SK-N-MC (cell line): ENCODE measurements around the gene PRKG1.

Experiments
- EZH2 ChIP-seq: fragments of 200-600 bp; sonication (generic); IDR thresholded peaks from one replicate; pipeline ENCODE4 v1.6.1; 2017; ENCODE audit warnings: antibody characterized with exemption
- FOXP2 ChIP-seq: optimal IDR thresholded peaks from 2 replicates; pipeline ENCODE3; 2011; ENCODE audit warnings: mild to moderate bottlenecking, moderate library complexity; ENCODE audit not compliant: insufficient read depth; ENCODE audit errors: extremely low read length, control extremely low read depth
- POLR2AphosphoS5 ChIP-seq: IDR thresholded peaks from 2 replicates; pipeline ENCODE4 v1.6.1; 2012; ENCODE audit warnings: mild to moderate bottlenecking, low read depth, low read length, borderline replicate concordance

GRCh38 chr10:51117053-51117660 is 42.9 kb downstream of the PRKG1 start:
- TF ChIP-seq EZH2: no peak
- no peak for TF ChIP-seq POLR2AphosphoS5
- no peak for TF ChIP-seq FOXP2
